ENCODE measurements around the gene RETN. TPM values are rescaled to one million over a fixed set of nuclear protein-coding genes. Genes with fewer than 3 reads are reported as not detected.
"Not testable (repeated sequence)": the region's sequence is repeated elsewhere in the genome, so short reads cannot be mapped to it uniquely, and the experiment has no call there.

Gene RETN
- polyA plus RNA-seq, 1 of the 3 experiments (the other 2 are of a cell fraction), result not detected

DNA sequence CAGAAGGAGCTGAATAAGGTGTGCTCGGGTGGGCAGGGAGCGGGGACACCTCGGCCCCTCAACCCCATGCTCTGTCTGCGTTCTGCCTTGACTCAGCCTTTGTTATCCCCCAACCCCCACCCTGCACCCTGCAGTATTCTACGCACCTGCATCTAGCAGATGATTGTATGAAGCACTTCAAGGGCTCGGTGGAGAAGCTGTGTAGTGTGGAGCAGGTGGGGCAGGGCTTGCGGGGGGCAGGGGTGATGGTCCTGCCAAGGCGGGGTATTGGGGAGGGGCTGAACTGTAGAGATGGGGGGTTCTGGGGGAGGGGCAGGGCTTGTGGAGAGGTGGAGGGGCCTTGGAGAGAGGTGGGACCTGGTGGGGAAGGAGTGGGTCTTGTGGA is 25.8 kb upstream of the RETN start:
- 66% methylated on average over 4 of the region's 8 CpGs for WGBS (ENCODE audit: low lambda C conversion rate)
- H3K36me3 ChIP-seq (replicated peaks in 1 of 2; ENCODE audit: control insufficient read depth in 1 of 2, insufficient read depth in 2 of 2, low read length in 1 of 2), result no peaks in the 10 kb centered on the region
- no peak overlapping the region for H2AFZ ChIP-seq (ENCODE audit: low read depth)
- H3K4me3 ChIP-seq (ENCODE audit: low read depth in 2 of 2, low read length in 1 of 2), result no peak overlapping the region
- no peak for TF ChIP-seq GABPA (IDR thresholded peaks at IDR 0.05; ENCODE audit: low read depth)
- TF ChIP-seq, protein P1, sequence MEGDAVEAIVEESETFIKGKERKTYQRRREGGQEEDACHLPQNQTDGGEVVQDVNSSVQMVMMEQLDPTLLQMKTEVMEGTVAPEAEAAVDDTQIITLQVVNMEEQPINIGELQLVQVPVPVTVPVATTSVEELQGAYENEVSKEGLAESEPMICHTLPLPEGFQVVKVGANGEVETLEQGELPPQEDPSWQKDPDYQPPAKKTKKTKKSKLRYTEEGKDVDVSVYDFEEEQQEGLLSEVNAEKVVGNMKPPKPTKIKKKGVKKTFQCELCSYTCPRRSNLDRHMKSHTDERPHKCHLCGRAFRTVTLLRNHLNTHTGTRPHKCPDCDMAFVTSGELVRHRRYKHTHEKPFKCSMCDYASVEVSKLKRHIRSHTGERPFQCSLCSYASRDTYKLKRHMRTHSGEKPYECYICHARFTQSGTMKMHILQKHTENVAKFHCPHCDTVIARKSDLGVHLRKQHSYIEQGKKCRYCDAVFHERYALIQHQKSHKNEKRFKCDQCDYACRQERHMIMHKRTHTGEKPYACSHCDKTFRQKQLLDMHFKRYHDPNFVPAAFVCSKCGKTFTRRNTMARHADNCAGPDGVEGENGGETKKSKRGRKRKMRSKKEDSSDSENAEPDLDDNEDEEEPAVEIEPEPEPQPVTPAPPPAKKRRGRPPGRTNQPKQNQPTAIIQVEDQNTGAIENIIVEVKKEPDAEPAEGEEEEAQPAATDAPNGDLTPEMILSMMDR (IDR thresholded peaks at IDR 0.05), result no peak
- TF ChIP-seq, protein P2, sequence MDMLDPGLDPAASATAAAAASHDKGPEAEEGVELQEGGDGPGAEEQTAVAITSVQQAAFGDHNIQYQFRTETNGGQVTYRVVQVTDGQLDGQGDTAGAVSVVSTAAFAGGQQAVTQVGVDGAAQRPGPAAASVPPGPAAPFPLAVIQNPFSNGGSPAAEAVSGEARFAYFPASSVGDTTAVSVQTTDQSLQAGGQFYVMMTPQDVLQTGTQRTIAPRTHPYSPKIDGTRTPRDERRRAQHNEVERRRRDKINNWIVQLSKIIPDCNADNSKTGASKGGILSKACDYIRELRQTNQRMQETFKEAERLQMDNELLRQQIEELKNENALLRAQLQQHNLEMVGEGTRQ (IDR thresholded peaks at IDR 0.05; ENCODE audit: borderline replicate concordance, low read depth, low read length), result no peak
- TF ChIP-seq, protein P3, sequence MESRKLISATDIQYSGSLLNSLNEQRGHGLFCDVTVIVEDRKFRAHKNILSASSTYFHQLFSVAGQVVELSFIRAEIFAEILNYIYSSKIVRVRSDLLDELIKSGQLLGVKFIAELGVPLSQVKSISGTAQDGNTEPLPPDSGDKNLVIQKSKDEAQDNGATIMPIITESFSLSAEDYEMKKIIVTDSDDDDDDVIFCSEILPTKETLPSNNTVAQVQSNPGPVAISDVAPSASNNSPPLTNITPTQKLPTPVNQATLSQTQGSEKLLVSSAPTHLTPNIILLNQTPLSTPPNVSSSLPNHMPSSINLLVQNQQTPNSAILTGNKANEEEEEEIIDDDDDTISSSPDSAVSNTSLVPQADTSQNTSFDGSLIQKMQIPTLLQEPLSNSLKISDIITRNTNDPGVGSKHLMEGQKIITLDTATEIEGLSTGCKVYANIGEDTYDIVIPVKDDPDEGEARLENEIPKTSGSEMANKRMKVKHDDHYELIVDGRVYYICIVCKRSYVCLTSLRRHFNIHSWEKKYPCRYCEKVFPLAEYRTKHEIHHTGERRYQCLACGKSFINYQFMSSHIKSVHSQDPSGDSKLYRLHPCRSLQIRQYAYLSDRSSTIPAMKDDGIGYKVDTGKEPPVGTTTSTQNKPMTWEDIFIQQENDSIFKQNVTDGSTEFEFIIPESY (IDR thresholded peaks at IDR 0.05; ENCODE audit: borderline replicate concordance, low read depth), result no peak
- TF ChIP-seq TEAD4 (IDR thresholded peaks at IDR 0.05; ENCODE audit: borderline replicate concordance, insufficient read depth), result no peak
- TF ChIP-seq SMC3 (IDR thresholded peaks at IDR 0.05; ENCODE audit: low read depth, low read length), result no peak
- TF ChIP-seq CHD2 (IDR thresholded peaks at IDR 0.05; ENCODE audit: low read length, partially characterized antibody), result no peak
- TF ChIP-seq, protein P4, sequence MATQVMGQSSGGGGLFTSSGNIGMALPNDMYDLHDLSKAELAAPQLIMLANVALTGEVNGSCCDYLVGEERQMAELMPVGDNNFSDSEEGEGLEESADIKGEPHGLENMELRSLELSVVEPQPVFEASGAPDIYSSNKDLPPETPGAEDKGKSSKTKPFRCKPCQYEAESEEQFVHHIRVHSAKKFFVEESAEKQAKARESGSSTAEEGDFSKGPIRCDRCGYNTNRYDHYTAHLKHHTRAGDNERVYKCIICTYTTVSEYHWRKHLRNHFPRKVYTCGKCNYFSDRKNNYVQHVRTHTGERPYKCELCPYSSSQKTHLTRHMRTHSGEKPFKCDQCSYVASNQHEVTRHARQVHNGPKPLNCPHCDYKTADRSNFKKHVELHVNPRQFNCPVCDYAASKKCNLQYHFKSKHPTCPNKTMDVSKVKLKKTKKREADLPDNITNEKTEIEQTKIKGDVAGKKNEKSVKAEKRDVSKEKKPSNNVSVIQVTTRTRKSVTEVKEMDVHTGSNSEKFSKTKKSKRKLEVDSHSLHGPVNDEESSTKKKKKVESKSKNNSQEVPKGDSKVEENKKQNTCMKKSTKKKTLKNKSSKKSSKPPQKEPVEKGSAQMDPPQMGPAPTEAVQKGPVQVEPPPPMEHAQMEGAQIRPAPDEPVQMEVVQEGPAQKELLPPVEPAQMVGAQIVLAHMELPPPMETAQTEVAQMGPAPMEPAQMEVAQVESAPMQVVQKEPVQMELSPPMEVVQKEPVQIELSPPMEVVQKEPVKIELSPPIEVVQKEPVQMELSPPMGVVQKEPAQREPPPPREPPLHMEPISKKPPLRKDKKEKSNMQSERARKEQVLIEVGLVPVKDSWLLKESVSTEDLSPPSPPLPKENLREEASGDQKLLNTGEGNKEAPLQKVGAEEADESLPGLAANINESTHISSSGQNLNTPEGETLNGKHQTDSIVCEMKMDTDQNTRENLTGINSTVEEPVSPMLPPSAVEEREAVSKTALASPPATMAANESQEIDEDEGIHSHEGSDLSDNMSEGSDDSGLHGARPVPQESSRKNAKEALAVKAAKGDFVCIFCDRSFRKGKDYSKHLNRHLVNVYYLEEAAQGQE (IDR thresholded peaks at IDR 0.05; ENCODE audit: low read depth, low read length), result no peak
- no peak for TF ChIP-seq SIN3A (IDR thresholded peaks at IDR 0.05; ENCODE audit: borderline replicate concordance, low read depth, low read length)
- no peak for TF ChIP-seq NRF1 (IDR thresholded peaks at IDR 0.05; ENCODE audit: low read depth, low read length)
- TF ChIP-seq NFIC (IDR thresholded peaks at IDR 0.05; ENCODE audit: borderline replicate concordance), result no peak
- no peak for TF ChIP-seq MEF2A (IDR thresholded peaks at IDR 0.05; ENCODE audit: borderline replicate concordance, low read depth)
- no peak for TF ChIP-seq RFX5 (IDR thresholded peaks at IDR 0.05; ENCODE audit: low read length)
- no peak for TF ChIP-seq RCOR1 (IDR thresholded peaks at IDR 0.05; ENCODE audit: low read length)
- no peak for TF ChIP-seq FOXJ3 (CRISPR knock-in tag; IDR thresholded peaks at IDR 0.05)
- TF ChIP-seq, protein P5, sequence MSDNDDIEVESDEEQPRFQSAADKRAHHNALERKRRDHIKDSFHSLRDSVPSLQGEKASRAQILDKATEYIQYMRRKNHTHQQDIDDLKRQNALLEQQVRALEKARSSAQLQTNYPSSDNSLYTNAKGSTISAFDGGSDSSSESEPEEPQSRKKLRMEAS (IDR thresholded peaks at IDR 0.05; ENCODE audit: low read depth), result no peak
- TF ChIP-seq MXI1 (IDR thresholded peaks at IDR 0.05; ENCODE audit: low read depth, low read length), result no peak
- no peak for TF ChIP-seq TCF12 (IDR thresholded peaks at IDR 0.05)
- no peak for TF ChIP-seq JUND (IDR thresholded peaks at IDR 0.05)
- DNase-seq, result peak; percentile 19
- POLR2A ChIA-PET, result no interaction called here
- CTCF ChIA-PET, result no interaction called here
- no peaks in the 10 kb centered on the region for H3K79me2 ChIP-seq (ENCODE audit: insufficient read depth)
- H3K27me3 ChIP-seq (ENCODE audit: insufficient read depth), result peaks cover 27% of the 10 kb centered on the region
- H3K9ac ChIP-seq, result no peak overlapping the region
- H3F3A ChIP-seq (replicated peaks; ENCODE audit: insufficient read depth), result peaks cover 4% of the 10 kb centered on the region
- no peaks in the 10 kb centered on the region for H4K20me1 ChIP-seq (ENCODE audit: insufficient read depth)
- no peak overlapping the region for H3K4me2 ChIP-seq
- H3K9me3 ChIP-seq, result no peaks in the 10 kb centered on the region
- no peaks in the 10 kb centered on the region for H3K9me2 ChIP-seq
- H3K27ac ChIP-seq (ENCODE audit: low read depth in 2 of 2, low read length in 1 of 2), result no peak overlapping the region
- H3K4me1 ChIP-seq (ENCODE audit: control insufficient read depth in 1 of 2, insufficient read depth in 2 of 2, low read depth in 1 of 2, low read length in 1 of 2), result no peaks in the 10 kb centered on the region

DNA sequence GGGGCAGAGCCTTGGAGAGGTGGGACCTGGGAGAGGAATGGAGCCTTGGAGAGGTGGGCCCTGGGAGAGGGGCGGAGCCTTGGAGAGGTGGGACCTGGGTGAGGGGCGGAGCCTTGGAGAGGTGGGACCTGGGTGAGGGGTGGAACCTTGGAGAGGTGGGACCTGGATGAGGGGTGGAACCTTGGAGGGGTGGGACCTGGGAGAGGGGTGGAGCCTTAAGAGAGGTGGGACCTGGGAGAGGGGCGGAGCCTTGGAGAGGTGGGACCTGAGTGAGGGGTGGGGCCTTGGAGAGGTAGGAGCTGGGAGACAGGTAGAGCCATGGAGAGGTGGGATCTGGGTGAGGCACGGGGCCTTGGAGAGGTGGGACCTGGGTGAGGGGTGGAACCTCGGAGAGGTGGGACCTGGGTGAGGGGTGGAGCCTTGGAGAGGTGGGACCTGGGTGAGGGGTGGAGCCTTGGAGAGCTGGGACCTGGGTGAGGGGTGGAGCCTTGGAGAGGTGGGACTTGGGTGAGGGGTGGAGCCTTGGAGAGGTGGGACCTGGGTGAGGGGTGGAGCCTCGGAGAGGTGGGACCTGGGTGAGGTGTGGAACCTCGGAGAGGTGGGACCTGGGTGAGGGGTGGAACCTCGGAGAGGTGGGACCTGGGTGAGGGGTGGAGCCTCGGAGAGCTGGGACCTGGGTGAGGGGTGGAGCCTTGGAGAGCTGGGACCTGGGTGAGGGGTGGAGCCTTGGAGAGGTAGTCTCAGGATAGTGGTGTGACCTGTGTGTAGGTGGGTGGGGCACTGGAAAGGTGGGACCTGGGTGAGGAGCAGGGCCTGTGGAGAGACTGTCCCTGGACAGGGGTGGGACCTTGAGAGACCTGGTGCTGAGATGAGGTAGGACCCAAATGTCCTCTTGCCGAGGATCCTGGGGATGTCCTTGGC is 25.0 kb upstream of the RETN start:
- H3K4me3 ChIP-seq (ENCODE audit: low read depth in 2 of 2, low read length in 1 of 2); H3K27ac ChIP-seq (ENCODE audit: low read depth in 2 of 2, low read length in 1 of 2); H3K9ac ChIP-seq; H2AFZ ChIP-seq (ENCODE audit: low read depth); H4K20me1 ChIP-seq (ENCODE audit: insufficient read depth); H3K9me3 ChIP-seq; H3K9me2 ChIP-seq; H3K36me3 ChIP-seq (replicated peaks in 1 of 2; ENCODE audit: control insufficient read depth in 1 of 2, insufficient read depth in 2 of 2, low read length in 1 of 2); H3K79me2 ChIP-seq (ENCODE audit: insufficient read depth); H3K4me2 ChIP-seq; H3K4me1 ChIP-seq (ENCODE audit: control insufficient read depth in 1 of 2, insufficient read depth in 2 of 2, low read depth in 1 of 2, low read length in 1 of 2); H3F3A ChIP-seq (replicated peaks; ENCODE audit: insufficient read depth): not testable (repeated sequence)
- ChIA-PET CTCF (interaction anchor here (0.8 to 1.6 kb wide), 4 partner anchors 8 to 157 kb away, joined by 3 to 8 read pairs (median 5); partner anchors contain the start of gene TRAPPC5), POLR2A (interaction anchor here (1.2 kb wide), 1 partner anchor 14 kb away, joined by 5 read pairs; the partner anchor contains the start of genes PET100 and XAB2)
- H3K27me3 ChIP-seq (ENCODE audit: insufficient read depth), result peaks cover 32% of the 10 kb centered on the region
- 38% methylated on average over 10 of the region's 10 CpGs for WGBS (ENCODE audit: low lambda C conversion rate)
- peak; percentile 41 for DNase-seq

Data from SK-N-SH (cell line).